Left colon (tissue), 2 donors: ENCODE measurements around the gene PTPRD. TPM values are rescaled to one million over a fixed set of nuclear protein-coding genes. Genes with fewer than 3 reads are reported as not detected.

Experiments used
- ATAC-seq: fragments of 200-7000 bp; cut with Tn5 transposase; one replicate; pipeline ENCODE4 v1.9.1; 2020; ENCODE audit warnings: mild to moderate bottlenecking, moderate library complexity
- DNase-seq, 2 donors: peaks; one replicate each; pipeline ENCODE4 v3.0.0-alpha.2; 2020
- intact Hi-C, 2 donors: fragments of 100-400 bp; cut with DNase I in 1 of 2; cut with micrococcal nuclease in 1 of 2; formaldehyde crosslinking; loops; one replicate each; pipeline versions ENCODE4 v1.11.2 to v1.14.0; 2022; cut with DNase I, micrococcal nuclease
- total RNA-seq, 2 donors: library from RNA; stranded (reverse); fragmentation: NEBNext Ultra II Directional; extraction: Animal tissue kit (Norgen Biotek cat#: 25700); gene quantifications; one replicate each; pipeline ENCODE4 v1.2.1, GENCODE V29; 2021
- donor health status: DM: no; HTN: no; CAD: no.
- donor health status: DM: yes; HTN: yes; CAD: no.

Gene PTPRD
- total RNA-seq, 2 donors from 2014 or later, result 95.1 to 107 TPM

GRCh38 chr9:9612755-9613154 lies 1000.0 kb downstream of the PTPRD start:
- intact Hi-C loops, result no loop called here
- DNase-seq (no peak), ATAC-seq (no peak)

- ATAC-seq (peak; percentile 44), DNase-seq (peak; percentile 4 to 24)
- intact Hi-C loops, result no loop called here
Observed at GRCh38 chr9:9612270-9612669, 1000.5 kb downstream of the PTPRD start.

GRCh38 chr9:9605681-9606080 lies 1007.1 kb downstream of the PTPRD start:
- ATAC-seq (no peak), DNase-seq (no peak)
- intact Hi-C loops, result no loop called here

- no peak for DNase-seq
- no peak for ATAC-seq
- intact Hi-C loops, result no loop called here
Observed at GRCh38 chr9:9603345-9603744, 1009.5 kb downstream of the PTPRD start.

GRCh38 chr9:9598723-9599122 lies 1014.1 kb downstream of the PTPRD start:
- DNase-seq, result no peak
- ATAC-seq, result no peak
- intact Hi-C loops, result no loop called here

GRCh38 chr9:9592104-9592503 lies 1020.7 kb downstream of the PTPRD start:
- intact Hi-C loops, result no loop called here
- no peak for DNase-seq
- no peak for ATAC-seq

- no peak for ATAC-seq
- DNase-seq, result no peak
- intact Hi-C loops, result no loop called here
Observed at GRCh38 chr9:9585920-9586319, 1026.9 kb downstream of the PTPRD start.

GRCh38 chr9:9574080-9574479 lies 1038.7 kb downstream of the PTPRD start:
- ATAC-seq (no peak), DNase-seq (no peak)
- intact Hi-C loops, result no loop called here

GRCh38 chr9:9565700-9566099 lies 1047.1 kb downstream of the PTPRD start:
- intact Hi-C loops, result no loop called here
- ATAC-seq (no peak), DNase-seq (no peak)

- DNase-seq, result no peak
- intact Hi-C loops, result no loop called here
- no peak for ATAC-seq
Observed at GRCh38 chr9:9563817-9564216, 1049.0 kb downstream of the PTPRD start.

GRCh38 chr9:9560382-9561035 lies 1052.3 kb downstream of the PTPRD start:
- intact Hi-C loops, result no loop called here
- ATAC-seq (no peak), DNase-seq (no peak)

GRCh38 chr9:9558907-9559306 lies 1053.9 kb downstream of the PTPRD start:
- DNase-seq (no peak), ATAC-seq (no peak)
- intact Hi-C loops, result no loop called here

- intact Hi-C loops, result no loop called here
- no peak for DNase-seq
- ATAC-seq, result no peak
Observed at GRCh38 chr9:9557804-9558334, 1054.9 kb downstream of the PTPRD start.

GRCh38 chr9:9556865-9557803 lies 1055.7 kb downstream of the PTPRD start:
- DNase-seq, result no peak
- intact Hi-C loops, result no loop called here
- no peak for ATAC-seq

- ATAC-seq, result no peak
Observed at GRCh38 chr9:9552665-9553064, 1060.1 kb downstream of the PTPRD start.

GRCh38 chr9:9538766-9539165 lies 1074.0 kb downstream of the PTPRD start:
- no peak for ATAC-seq

More at GRCh38 chr9:9552665-9553064, 1060.1 kb downstream of the PTPRD start:
- intact Hi-C loops, result no loop called here
- DNase-seq, result no peak

GRCh38 chr9:9538356-9538755 lies 1074.4 kb downstream of the PTPRD start:
- intact Hi-C loops, result no loop called here
- no peak for ATAC-seq
- no peak for DNase-seq

More at GRCh38 chr9:9538766-9539165, 1074.0 kb downstream of the PTPRD start:
- intact Hi-C loops, result no loop called here
- no peak for DNase-seq

- DNase-seq (no peak), ATAC-seq (no peak)
- intact Hi-C loops, result no loop called here
Observed at GRCh38 chr9:9536523-9536922, 1076.3 kb downstream of the PTPRD start.

GRCh38 chr9:9523476-9524139 lies 1089.2 kb downstream of the PTPRD start:
- DNase-seq, result no peak
- intact Hi-C loops, result no loop called here
- ATAC-seq, result no peak
